ENCODE results near the gene CNPY1.

CNPY1 gene

GRCh38 chr7:155511702-155511996 lies 34.7 kb downstream of the CNPY1 start:
- no peak for DNase-seq (ENCODE audit: low read depth)

GRCh38 chr7:155510975-155511701 lies 35.2 kb downstream of the CNPY1 start:
- DNase-seq (ENCODE audit: low read depth), result no peak

GRCh38 chr7:155509725-155510551 lies 36.4 kb downstream of the CNPY1 start:
- DNase-seq (ENCODE audit: low read depth), result no peak

GRCh38 chr7:155509359-155509724 lies 37.0 kb downstream of the CNPY1 start:
- no peak for DNase-seq (ENCODE audit: low read depth)

GRCh38 chr7:155508376-155509358 lies 37.7 kb downstream of the CNPY1 start:
- no peak for DNase-seq (ENCODE audit: low read depth)

- DNase-seq (ENCODE audit: low read depth), result no peak
These were observed 38.8 kb downstream of the CNPY1 start for GRCh38 chr7:155507576-155507975.

- no peak for DNase-seq (ENCODE audit: low read depth)
These were observed 39.5 kb downstream of the CNPY1 start for GRCh38 chr7:155506854-155507337.

- no peak for DNase-seq (ENCODE audit: low read depth)
These were observed 41.0 kb downstream of the CNPY1 start for GRCh38 chr7:155505422-155505793.

GRCh38 chr7:155497149-155497901 lies 49.0 kb downstream of the CNPY1 start:
- no peak for DNase-seq (ENCODE audit: low read depth)

- no peak for DNase-seq (ENCODE audit: low read depth)
These were observed 49.9 kb downstream of the CNPY1 start for GRCh38 chr7:155496267-155497005.

GRCh38 chr7:155495440-155496248 lies 50.7 kb downstream of the CNPY1 start:
- DNase-seq (ENCODE audit: low read depth), result no peak

GRCh38 chr7:155494551-155494950 lies 51.8 kb downstream of the CNPY1 start:
- no peak for DNase-seq (ENCODE audit: low read depth)

GRCh38 chr7:155493744-155494538 lies 52.4 kb downstream of the CNPY1 start:
- DNase-seq (ENCODE audit: low read depth), result no peak

- no peak for DNase-seq (ENCODE audit: low read depth)
These were observed 54.5 kb downstream of the CNPY1 start for GRCh38 chr7:155491812-155492211.

- DNase-seq (ENCODE audit: low read depth), result no peak
These were observed 55.4 kb downstream of the CNPY1 start for GRCh38 chr7:155490697-155491628.

- no peak for DNase-seq (ENCODE audit: low read depth)
These were observed 56.3 kb downstream of the CNPY1 start for GRCh38 chr7:155489862-155490696.
